Small intestine (tissue), 7 donors: ENCODE results near the gene TGIF2. TPM values are rescaled to one million over a fixed set of nuclear protein-coding genes. Genes with fewer than 3 reads are reported as not detected.
A peak's percentile ranks its signal among the peaks of the same experiment; 100 is the strongest.

Experiments used
- DNase-seq, 2 donors: peaks; one replicate each; pipeline versions ENCODE4 v3.0.0 to v3.0.0-alpha.2; 2013
- FAIRE-seq: peaks from 2 replicates; lab custom pipeline; 2012; peaks lifted over from hg19 to GRCh38; lab: Jason Lieb, UNC
- H3K27ac ChIP-seq, 3 donors: one replicate each; pipeline ENCODE4 v1.5.1; 2013; ENCODE audit warnings: low read length in 2 of 3, mild to moderate bottlenecking in 2 of 3, control low read depth in 1 of 3, inconsistent platforms in 1 of 3, low read depth in 1 of 3, moderate library complexity in 1 of 3
- H3K27me3 ChIP-seq, 3 donors: one replicate each; pipeline ENCODE4 v1.6.1; 2013; ENCODE audit warnings: low read length in 3 of 3, inconsistent platforms in 1 of 3; ENCODE audit not compliant: control insufficient read depth in 3 of 3, insufficient read depth in 3 of 3
- H3K36me3 ChIP-seq, 3 donors: one replicate each; pipeline ENCODE4 v1.6.1; 2013; ENCODE audit warnings: low read length in 3 of 3, inconsistent platforms in 1 of 3, low read depth in 1 of 3, mild to moderate bottlenecking in 1 of 3, moderate library complexity in 1 of 3; ENCODE audit not compliant: control insufficient read depth in 3 of 3, insufficient read depth in 2 of 3
- H3K4me1 ChIP-seq, 3 donors: one replicate each; pipeline ENCODE4 v1.6.1; 2013; ENCODE audit warnings: low read length in 2 of 3, inconsistent platforms in 1 of 3, low read depth in 1 of 3, mild to moderate bottlenecking in 1 of 3, moderate library complexity in 1 of 3; ENCODE audit not compliant: control insufficient read depth in 3 of 3, insufficient read depth in 2 of 3
- H3K4me3 ChIP-seq, 3 donors: one replicate each; pipeline ENCODE4 v1.5.1; 2013; ENCODE audit warnings: low read length in 3 of 3, control low read depth in 1 of 3, inconsistent platforms in 1 of 3, low read depth in 1 of 3, mild to moderate bottlenecking in 1 of 3, moderate library complexity in 1 of 3
- H3K9me3 ChIP-seq, 2 donors: one replicate each; pipeline ENCODE4 v1.6.1; 2013; ENCODE audit warnings: low read depth in 1 of 2, low read length in 1 of 2; ENCODE audit not compliant: control insufficient read depth in 2 of 2, insufficient read depth in 1 of 2
- WGBS, 3 donors: extraction: QIAGEN DNeasy Blood & Tissue Kit; methylation state at CpG; one replicate each; pipeline ENCODE4 v1.1.7; 2013; 5-methylcytosine and 5-hydroxymethylcytosine counted together
- polyA plus RNA-seq, 4 donors: library from polyadenylated mRNA; stranded (reverse) in 3 of 4; unstranded in 1 of 4; fragments of 200-250 nt in 3 of 4; fragments of 120-200 nt in 1 of 4; gene quantifications; one replicate each; pipeline versions ENCODE4 v1.2.1 to v1.2.3, GENCODE V29; 2013
- donor health status: healthy with polysubstance abuse.
- donor health status: control.
- donor health status: control.
- donor health status: Bipolar disorder and iron deficiency.
- donor health status: healthy.

TGIF2 gene
- polyA plus RNA-seq, 4 donors: 0.45 to 46.9 (median 5.5) TPM

- DNase-seq (no peak), FAIRE-seq (no peak)
- Histone ChIP-seq H3K4me1 (no peaks in the 10 kb centered on the region), H3K27ac (no peak overlapping the region), H3K27me3 (no peaks in the 10 kb centered on the region), H3K36me3 (peaks cover 0 to 25% (median 2%) of the 10 kb centered on the region in 3 donors), H3K9me3 (no peaks in the 10 kb centered on the region), H3K4me3 (no peak overlapping the region)
- 33 to 81% (median 42%) methylated on average over 10 of the region's 10 CpGs for WGBS, 3 donors
Measured at GRCh38 chr20:36532388-36532787, 41.0 kb upstream of the TGIF2 start.

GRCh38 chr20:36532822-36533221 lies 40.6 kb upstream of the TGIF2 start:
- no peaks in the 10 kb centered on the region for H3K9me3 ChIP-seq
- H3K27me3 ChIP-seq: no peaks in the 10 kb centered on the region
- no peak overlapping the region for H3K27ac ChIP-seq
- H3K4me3 ChIP-seq: no peak overlapping the region
- H3K36me3 ChIP-seq: peaks cover 0 to 21% (median 0%) of the 10 kb centered on the region in 3 donors
- FAIRE-seq: no peak
- WGBS, 3 donors: 56 to 88% (median 65%) methylated on average over 3 of the region's 3 CpGs
- H3K4me1 ChIP-seq: no peaks in the 10 kb centered on the region
- DNase-seq: no peak

- 84 to 92% (median 89%) methylated on average over 11 of the region's 11 CpGs for WGBS, 3 donors
- Histone ChIP-seq H3K4me3 (no peak overlapping the region), H3K27me3 (peaks cover 0 to 4% (median 0%) of the 10 kb centered on the region in 3 donors), H3K9me3 (no peaks in the 10 kb centered on the region), H3K36me3 (peaks cover 0 to 10% (median 0%) of the 10 kb centered on the region in 3 donors), H3K4me1 (peaks cover 0 to 20% (median 3%) of the 10 kb centered on the region in 3 donors), H3K27ac (peak overlapping the region in 1 of 3 donors; percentile 16)
- FAIRE-seq: no peak
- no peak for DNase-seq
Measured at GRCh38 chr20:36538026-36538722, 35.2 kb upstream of the TGIF2 start.

GRCh38 chr20:36540551-36541211 lies 32.7 kb upstream of the TGIF2 start:
- Histone ChIP-seq H3K27ac (peak overlapping the region in 2 of 3 donors; percentile 55 to 78), H3K4me3 (peak overlapping the region; percentile 2 to 83 (median 43)), H3K9me3 (no peaks in the 10 kb centered on the region), H3K36me3 (peaks cover 0 to 32% (median 0%) of the 10 kb centered on the region in 3 donors), H3K4me1 (peaks cover 0 to 33% (median 3%) of the 10 kb centered on the region in 3 donors), H3K27me3 (peaks cover 0 to 4% (median 0%) of the 10 kb centered on the region in 3 donors)
- DNase-seq: no peak
- no peak for FAIRE-seq
- WGBS, 3 donors: 51 to 81% (median 71%) methylated on average over 33 to 41 of the region's 41 CpGs

- FAIRE-seq: no peak
- Histone ChIP-seq H3K36me3 (peaks cover 0 to 37% (median 0%) of the 10 kb centered on the region in 3 donors), H3K27ac (peak within 1 kb of the TSS in 2 of 3 donors; percentile 78 to 98), H3K27me3 (peaks cover 0 to 4% (median 0%) of the 10 kb centered on the region in 3 donors), H3K4me1 (peaks cover 0 to 33% (median 3%) of the 10 kb centered on the region in 3 donors), H3K9me3 (no peaks in the 10 kb centered on the region), H3K4me3 (peak within 1 kb of the TSS; percentile 24 to 83 (median 43))
- 1 to 6% (median 6%) methylated on average over 35 to 41 of the region's 41 CpGs for WGBS, 3 donors
- peak; percentile 54 to 89 for DNase-seq
Measured at GRCh38 chr20:36541227-36541767, 32.1 kb upstream of the TGIF2 start, which contains the start of gene MYL9. TSS of gene MYL9 (plus strand) at chr20:36541519. CDS start at chr20:36544885, 3,366 bp downstream.

- DNase-seq (peak in 1 of 2 donors; percentile 73), FAIRE-seq (no peak)
- WGBS, 3 donors: 43 to 69% (median 64%) methylated on average over 10 to 14 of the region's 14 CpGs
- Histone ChIP-seq H3K27me3 (peaks cover 0 to 4% (median 0%) of the 10 kb centered on the region in 3 donors), H3K4me3 (peak overlapping the region; percentile 24 to 83 (median 43)), H3K36me3 (peaks cover 0 to 44% (median 0%) of the 10 kb centered on the region in 3 donors), H3K27ac (peak overlapping the region in 2 of 3 donors; percentile 65 to 98), H3K4me1 (peaks cover 0 to 33% (median 3%) of the 10 kb centered on the region in 3 donors), H3K9me3 (no peaks in the 10 kb centered on the region)
Measured at GRCh38 chr20:36541768-36542488, 31.5 kb upstream of the TGIF2 start.

- DNase-seq: no peak
- H3K4me3 ChIP-seq: peak overlapping the region in 2 of 3 donors; percentile 8 to 83
- no peaks in the 10 kb centered on the region for H3K9me3 ChIP-seq
- FAIRE-seq: no peak
- H3K36me3 ChIP-seq: peaks cover 0 to 49% (median 0%) of the 10 kb centered on the region in 3 donors
- H3K4me1 ChIP-seq: peaks cover 0 to 33% (median 3%) of the 10 kb centered on the region in 3 donors
- H3K27me3 ChIP-seq: peaks cover 0 to 4% (median 0%) of the 10 kb centered on the region in 3 donors
- 79 to 80% (median 80%) methylated on average over 10 of the region's 10 CpGs for WGBS, 3 donors
- H3K27ac ChIP-seq: peak overlapping the region in 2 of 3 donors; percentile 50 to 98
Measured at GRCh38 chr20:36542516-36543183, 30.7 kb upstream of the TGIF2 start.
